Right kidney (tissue), 9 donors: ENCODE results near the gene EXTL2.
"Not testable (repeated sequence)": the region's sequence is repeated elsewhere in the genome, so short reads cannot be mapped to it uniquely, and the experiment has no call there.

ENCODE experiments used
- DNase-seq: peaks from one replicate; pipeline ENCODE4 v3.0.0-alpha.2; 2016
- long read RNA-seq, 8 donors: transcript quantifications; one replicate each; lab custom pipeline, GENCODE V29; 2026

The EXTL2 gene
- long read RNA-seq, donor 1, transcript EXTL2-201 (5 exons, 2,835 nt), result minor isoform, 6 of 26 reads
- long read RNA-seq, donor 1, transcript EXTL2-202 (5 exons, 3,985 nt), result major isoform, 18 of 26 reads
- long read RNA-seq, donor 1, partial matches to known transcripts, result 0 of 26 reads
- long read RNA-seq, donor 1, other reads (novel, unspliced or antisense), result 0 of 26 reads
- long read RNA-seq, donor 2, transcript EXTL2-202 (5 exons, 3,985 nt), result major isoform, 10 of 13 reads
- long read RNA-seq, donor 2, partial matches to known transcripts, result 0 of 13 reads
- long read RNA-seq, donor 2, other reads (novel, unspliced or antisense), result 0 of 13 reads
- long read RNA-seq, donor 3, transcript EXTL2-202 (5 exons, 3,985 nt), result major isoform, 5 of 8 reads
- long read RNA-seq, donor 3, partial matches to known transcripts, result 0 of 8 reads
- long read RNA-seq, donor 3, other reads (novel, unspliced or antisense), result 0 of 8 reads
- long read RNA-seq, donor 4, transcript EXTL2-202 (5 exons, 3,985 nt), result major isoform, 7 of 10 reads
- long read RNA-seq, donor 4, partial matches to known transcripts, result 0 of 10 reads
- long read RNA-seq, donor 4, other reads (novel, unspliced or antisense), result 0 of 10 reads
- long read RNA-seq, donor 5, transcript EXTL2-201 (5 exons, 2,835 nt), result minor isoform, 6 of 19 reads
- long read RNA-seq, donor 5, transcript EXTL2-202 (5 exons, 3,985 nt), result major isoform, 11 of 19 reads
- long read RNA-seq, donor 5, partial matches to known transcripts, result 0 of 19 reads
- long read RNA-seq, donor 5, other reads (novel, unspliced or antisense), result 0 of 19 reads
- long read RNA-seq, donor 6, transcript EXTL2-201 (5 exons, 2,835 nt), result minor isoform, 5 of 18 reads
- long read RNA-seq, donor 6, transcript EXTL2-202 (5 exons, 3,985 nt), result major isoform, 11 of 18 reads
- long read RNA-seq, donor 6, partial matches to known transcripts, result 0 of 18 reads
- long read RNA-seq, donor 6, other reads (novel, unspliced or antisense), result 0 of 18 reads
- long read RNA-seq, donor 7, transcript EXTL2-202 (5 exons, 3,985 nt), result major isoform, 16 of 21 reads
- long read RNA-seq, donor 7, partial matches to known transcripts, result 0 of 21 reads
- long read RNA-seq, donor 7, other reads (novel, unspliced or antisense), result 0 of 21 reads
- long read RNA-seq, donor 8, transcript EXTL2-202 (5 exons, 3,985 nt), result major isoform, 12 of 43 reads
- long read RNA-seq, donor 8, transcript EXTL2-201 (5 exons, 2,835 nt), result minor isoform, 5 of 43 reads
- long read RNA-seq, donor 8, partial matches to known transcripts, result 23 of 43 reads
- long read RNA-seq, donor 8, other reads (novel, unspliced or antisense), result 0 of 43 reads

GRCh38 chr1:100894603-100895539, at the start of gene EXTL2:
TSS of gene EXTL2 (minus strand) at chr1:100894842. CDS start at chr1:100888757, 6,085 bp downstream.
- DNase-seq, result peak; percentile 93

- no peak for DNase-seq
Measured at GRCh38 chr1:100943533-100943932, 48.9 kb upstream of the EXTL2 start.

GRCh38 chr1:100942304-100943046, 47.8 kb upstream of the EXTL2 start:
- DNase-seq, result no peak

- DNase-seq, result no peak
Measured at GRCh38 chr1:100941580-100942216, 47.1 kb upstream of the EXTL2 start.

- no peak for DNase-seq
Measured at GRCh38 chr1:100941098-100941527, 46.5 kb upstream of the EXTL2 start.

GRCh38 chr1:100936194-100936967, 41.7 kb upstream of the EXTL2 start:
- no peak for DNase-seq

GRCh38 chr1:100933555-100933954, 38.9 kb upstream of the EXTL2 start:
- DNase-seq, result not testable (repeated sequence)

- DNase-seq, result no peak
Measured at GRCh38 chr1:100931716-100932115, 37.1 kb upstream of the EXTL2 start.

- DNase-seq, result no peak
Measured at GRCh38 chr1:100930494-100930893, 35.9 kb upstream of the EXTL2 start.

GRCh38 chr1:100928128-100928527, 33.5 kb upstream of the EXTL2 start:
- no peak for DNase-seq

GRCh38 chr1:100927276-100927675, 32.6 kb upstream of the EXTL2 start:
- no peak for DNase-seq

GRCh38 chr1:100926240-100926639, 31.6 kb upstream of the EXTL2 start:
- no peak for DNase-seq

GRCh38 chr1:100924991-100925390, 30.3 kb upstream of the EXTL2 start:
- DNase-seq, result no peak

- no peak for DNase-seq
Measured at GRCh38 chr1:100924212-100924611, 29.6 kb upstream of the EXTL2 start.

GRCh38 chr1:100921110-100921706, 26.6 kb upstream of the EXTL2 start:
- DNase-seq, result no peak

GRCh38 chr1:100912019-100912418, 17.4 kb upstream of the EXTL2 start:
- DNase-seq, result no peak

- DNase-seq, result no peak
Measured at GRCh38 chr1:100909018-100909417, 14.4 kb upstream of the EXTL2 start.

GRCh38 chr1:100907887-100908286, 13.2 kb upstream of the EXTL2 start:
- no peak for DNase-seq

- no peak for DNase-seq
Measured at GRCh38 chr1:100905181-100905580, 10.5 kb upstream of the EXTL2 start.
